HG03060 (cell line): Measurements from ENCODE around the gene RC3H2.
"Not testable (repeated sequence)": the region's sequence is repeated elsewhere in the genome, so short reads cannot be mapped to it uniquely, and the experiment has no call there.

ENCODE experiments used
- ATAC-seq: cut with Tn5 transposase; IDR thresholded peaks from one replicate; pipeline ENCODE4 v1.9.1; 2021; ENCODE audit warnings: low read depth, moderate number of reproducible peaks; ENCODE audit not compliant: unreplicated experiment

The RC3H2 gene

DNA sequence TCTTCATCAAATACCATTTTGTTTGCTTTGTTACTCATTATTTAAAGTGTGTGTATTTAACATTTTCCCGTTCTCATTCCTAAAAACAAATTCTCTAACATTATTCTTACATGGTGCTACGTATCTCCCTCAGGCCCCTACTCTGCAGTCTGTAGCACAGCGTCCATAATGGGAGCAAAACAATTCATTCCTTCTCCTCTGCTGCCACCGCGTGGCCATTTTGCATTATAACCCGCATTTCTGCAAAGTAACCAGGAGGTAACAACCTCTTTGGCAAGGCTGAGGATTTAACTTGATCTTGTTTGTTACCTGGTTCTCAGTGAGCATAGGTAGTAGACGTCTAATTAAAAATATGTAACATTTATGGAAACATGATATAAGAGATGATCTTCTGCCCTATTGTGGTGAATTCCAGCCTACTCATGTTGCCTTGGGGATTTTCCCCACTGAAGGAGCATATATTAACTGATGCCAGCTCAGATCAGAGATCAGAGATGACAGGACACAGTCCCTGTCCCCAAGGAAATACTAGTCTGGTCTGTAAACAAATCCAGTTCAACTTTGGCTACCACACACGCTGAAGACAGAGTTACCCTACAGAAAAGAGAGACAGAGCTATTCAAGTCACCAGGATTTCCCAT is 94.7 kb downstream of the RC3H2 start:
- ATAC-seq = peak; percentile 80

DNA sequence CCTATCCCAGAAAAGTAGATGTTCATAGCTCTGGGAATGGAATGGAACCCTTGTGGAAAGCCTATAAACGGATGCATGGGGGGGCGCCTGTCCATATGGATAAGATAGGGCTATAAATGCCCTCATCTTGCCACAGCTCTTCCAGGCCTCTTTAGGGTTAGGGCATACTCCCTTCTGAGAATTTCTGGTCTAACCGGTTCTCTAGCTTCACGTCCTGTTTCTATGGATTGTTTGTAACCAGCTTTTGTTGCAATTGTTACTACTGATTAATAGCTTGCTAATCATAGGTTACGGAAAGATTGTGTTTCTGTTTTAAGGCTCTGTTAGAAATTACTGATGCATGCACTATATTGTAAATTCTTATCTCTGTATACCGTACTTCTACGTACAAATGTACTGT is 95.9 kb downstream of the RC3H2 start:
- not testable (repeated sequence) for ATAC-seq

DNA sequence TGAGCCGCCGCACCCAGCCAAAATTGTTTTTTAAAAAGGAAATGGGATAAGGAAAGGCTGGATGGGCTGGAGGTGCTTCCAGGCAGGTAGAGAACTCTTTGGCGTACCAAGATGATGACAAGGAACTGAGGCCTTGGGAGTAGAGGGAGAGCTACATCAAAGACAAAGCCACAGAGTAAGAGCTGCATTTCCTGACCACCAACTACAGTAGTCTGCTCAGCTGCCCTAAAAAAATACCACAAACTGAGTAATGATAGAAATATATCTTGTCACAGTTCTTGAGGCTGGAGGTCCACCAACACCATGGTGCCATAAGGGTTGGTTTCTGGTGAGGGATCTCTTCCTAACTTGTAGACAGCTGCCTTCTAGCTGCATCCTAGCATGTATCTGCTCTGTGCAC is 97.0 kb downstream of the RC3H2 start:
- ATAC-seq = no peak

DNA sequence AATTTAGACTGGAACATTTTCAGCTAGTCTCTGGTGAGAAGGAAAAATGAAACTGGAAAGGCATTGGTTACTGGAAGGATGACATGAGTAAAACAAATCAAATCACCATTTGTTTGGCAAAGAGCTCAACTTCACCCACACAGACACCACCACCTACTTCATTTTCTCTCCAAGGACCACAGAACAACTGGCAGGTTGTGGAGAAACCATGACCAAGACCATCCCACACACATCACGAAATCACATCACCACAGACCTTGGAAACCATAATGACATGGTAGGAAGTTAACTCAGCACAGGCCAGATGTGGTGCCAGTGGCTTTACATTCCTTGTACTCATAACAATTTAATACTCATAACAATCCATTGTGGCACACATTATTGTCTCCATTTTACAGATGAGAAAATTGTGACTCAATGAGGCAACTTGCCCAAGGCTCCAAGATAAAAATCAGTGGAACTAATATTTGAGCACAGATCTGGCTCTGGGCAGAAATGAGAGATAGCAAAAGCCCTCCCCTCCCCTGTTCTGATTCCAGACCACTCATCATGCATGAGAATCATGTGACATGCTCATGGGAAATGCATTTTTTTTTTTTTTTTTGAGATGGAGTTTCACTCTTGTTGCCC is 97.8 kb downstream of the RC3H2 start:
- no peak for ATAC-seq

DNA sequence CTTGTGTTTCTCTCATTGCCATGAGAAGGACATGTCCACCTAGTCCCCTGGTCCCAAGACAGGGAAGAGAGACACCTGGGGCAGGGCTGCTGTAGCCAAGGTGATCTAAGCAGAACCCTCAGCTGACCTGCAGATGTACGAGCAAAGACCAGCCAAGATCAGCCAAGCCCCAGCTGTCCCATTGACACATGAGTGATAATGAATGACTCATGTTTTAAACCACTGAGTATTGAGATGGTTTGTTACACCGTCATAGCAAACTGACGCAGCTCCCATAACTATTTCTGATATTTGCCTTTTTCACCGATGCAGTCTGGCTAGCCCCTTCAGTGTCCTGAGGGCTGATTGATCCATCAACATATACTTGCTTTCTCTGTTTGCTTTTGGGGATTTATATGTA is 98.5 kb downstream of the RC3H2 start:
- no peak for ATAC-seq

DNA sequence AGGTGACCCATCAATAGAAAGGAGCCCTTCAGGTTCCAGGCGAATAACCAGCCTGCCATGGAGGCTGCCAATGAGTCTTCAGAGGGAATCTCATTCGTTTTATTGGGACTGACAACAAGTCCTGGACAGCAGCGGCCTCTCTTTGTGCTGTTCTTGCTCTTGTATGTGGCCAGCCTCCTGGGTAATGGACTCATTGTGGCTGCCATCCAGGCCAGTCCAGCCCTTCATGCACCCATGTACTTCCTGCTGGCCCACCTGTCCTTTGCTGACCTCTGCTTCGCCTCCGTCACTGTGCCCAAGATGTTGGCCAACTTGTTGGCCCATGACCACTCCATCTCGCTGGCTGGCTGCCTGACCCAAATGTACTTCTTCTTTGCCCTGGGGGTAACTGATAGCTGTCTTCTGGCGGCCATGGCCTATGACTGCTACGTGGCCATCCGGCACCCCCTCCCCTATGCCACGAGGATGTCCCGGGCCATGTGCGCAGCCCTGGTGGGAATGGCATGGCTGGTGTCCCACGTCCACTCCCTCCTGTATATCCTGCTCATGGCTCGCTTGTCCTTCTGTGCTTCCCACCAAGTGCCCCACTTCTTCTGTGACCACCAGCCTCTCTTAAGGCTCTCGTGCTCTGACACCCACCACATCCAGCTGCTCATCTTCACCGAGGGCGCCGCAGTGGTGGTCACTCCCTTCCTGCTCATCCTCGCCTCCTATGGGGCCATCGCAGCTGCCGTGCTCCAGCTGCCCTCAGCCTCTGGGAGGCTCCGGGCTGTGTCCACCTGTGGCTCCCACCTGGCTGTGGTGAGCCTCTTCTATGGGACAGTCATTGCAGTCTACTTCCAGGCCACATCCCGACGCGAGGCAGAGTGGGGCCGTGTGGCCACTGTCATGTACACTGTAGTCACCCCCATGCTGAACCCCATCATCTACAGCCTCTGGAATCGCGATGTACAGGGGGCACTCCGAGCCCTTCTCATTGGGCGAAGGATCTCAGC is 104.8 kb downstream of the RC3H2 start, which contains the start of gene OR1K1:
OR1K1 (plus strand) TSS at position 58 of the 995 bp plus-strand sequence; CDS start at position 58, 0 bp downstream.
- no peak for ATAC-seq

DNA sequence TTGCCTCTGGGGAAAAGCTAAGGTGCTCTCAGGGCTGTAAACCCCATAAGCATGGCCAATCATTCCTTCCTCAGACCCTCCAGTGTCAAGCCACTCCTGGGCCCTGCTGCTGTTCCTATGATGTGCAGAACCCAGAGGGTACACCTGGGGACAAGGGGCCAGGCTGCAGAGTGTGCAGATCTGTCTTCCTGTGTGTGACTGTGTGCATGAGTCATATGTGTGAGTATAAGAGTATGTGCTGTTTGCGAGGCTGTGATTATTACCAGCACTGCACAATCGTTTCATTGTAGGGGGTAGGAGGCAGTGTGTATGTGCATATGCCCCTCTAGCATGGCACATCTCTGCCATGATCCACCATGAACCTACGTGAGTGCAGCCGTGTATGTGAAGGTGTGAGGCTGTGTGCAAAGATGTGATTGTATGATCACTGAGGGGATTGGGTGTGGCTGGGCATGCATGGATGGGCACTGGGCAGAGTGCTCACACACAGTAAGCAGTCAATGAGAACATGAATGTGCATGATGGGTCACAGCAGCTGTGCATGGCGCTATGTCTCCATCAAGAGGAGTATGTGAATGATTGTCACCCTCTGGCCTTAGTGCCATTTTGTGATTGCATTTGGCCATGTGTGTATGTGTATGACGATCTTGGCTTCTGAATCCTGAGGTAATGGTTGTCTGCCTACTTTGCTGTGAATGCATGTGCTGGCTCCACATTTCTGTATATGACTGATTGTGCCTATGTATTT is 107.7 kb downstream of the RC3H2 start:
- ATAC-seq = no peak
